DMS153 (cell line): ENCODE measurements around the gene IQSEC3.
"Not testable (repeated sequence)": the region's sequence is repeated elsewhere in the genome, so short reads cannot be mapped to it uniquely, and the experiment has no call there.

Experiments
- DNase-seq: peaks from one replicate; lab custom pipeline; 2025; lab: John Stamatoyannopoulos, UW

The IQSEC3 gene

DNA sequence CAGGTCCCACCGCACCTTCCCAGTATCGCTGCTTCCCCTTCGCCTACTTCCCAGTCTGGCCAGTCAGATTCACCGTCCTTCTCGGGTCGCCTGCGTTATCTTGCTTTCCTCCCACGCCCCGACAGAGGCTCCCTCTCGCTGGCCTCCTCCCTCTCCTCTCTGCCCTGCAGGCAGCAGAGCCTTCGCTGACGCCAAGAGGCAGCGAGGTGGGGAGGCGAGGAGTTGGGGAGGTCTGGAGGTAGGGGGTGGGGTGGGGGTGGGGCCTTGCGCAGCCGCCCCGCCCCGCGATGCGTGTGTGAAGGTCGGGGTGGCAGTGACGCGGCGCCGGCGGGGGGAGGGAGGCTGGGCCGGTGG is at the start of gene IQSEC3:
IQSEC3 (plus strand) TSS at position 340 of the 354 bp plus-strand sequence. CDS start 116 bp downstream, outside the sequence.
- not testable (repeated sequence) for DNase-seq

DNA sequence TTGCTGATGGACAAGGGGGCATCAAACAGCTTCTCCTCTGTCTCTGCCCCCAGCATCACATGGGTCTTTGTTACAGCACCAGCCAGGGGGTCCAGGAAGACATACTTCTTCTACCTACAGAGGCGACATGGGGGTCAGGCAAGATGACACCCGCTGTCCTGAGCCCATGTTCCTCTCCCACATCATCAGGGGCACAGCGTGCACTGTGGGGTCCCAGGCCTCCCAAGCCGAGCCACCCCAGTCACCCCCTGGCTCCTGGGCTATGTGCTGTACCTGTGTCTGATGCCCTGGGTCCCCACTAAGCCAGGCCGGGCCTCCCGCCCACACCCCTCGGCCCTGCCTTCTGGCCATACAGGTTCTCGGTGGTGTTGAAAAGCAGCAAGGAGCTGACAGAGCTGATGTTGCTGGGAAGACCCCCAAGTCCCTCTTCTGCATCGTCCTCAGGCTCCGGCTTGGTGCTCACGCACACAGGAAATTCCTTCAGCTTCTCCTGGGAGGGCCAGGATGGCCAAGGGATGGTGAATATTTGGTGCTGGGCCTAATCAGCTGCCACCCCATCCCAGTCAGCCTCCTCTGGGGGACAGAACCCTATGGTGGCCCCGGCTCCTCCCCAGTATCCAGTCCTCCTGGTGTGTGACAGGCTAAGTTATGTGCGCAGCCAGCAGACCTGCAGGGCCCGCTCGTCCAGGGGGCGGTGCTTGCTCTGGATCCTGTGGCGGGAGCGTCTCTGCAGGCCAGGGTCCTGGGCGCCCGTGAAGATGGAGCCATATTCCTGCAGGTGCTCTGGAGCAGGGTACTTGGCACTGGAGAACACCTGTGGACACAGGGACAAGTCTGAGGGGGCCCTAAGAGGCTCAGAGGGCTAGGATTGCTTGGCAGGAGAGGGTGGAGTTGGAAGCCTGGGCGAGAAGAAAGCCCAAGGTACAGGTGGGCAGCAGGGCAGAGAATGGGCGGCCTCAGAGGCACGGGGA is 48.9 kb upstream of the IQSEC3 start:
- not testable (repeated sequence) for DNase-seq

DNA sequence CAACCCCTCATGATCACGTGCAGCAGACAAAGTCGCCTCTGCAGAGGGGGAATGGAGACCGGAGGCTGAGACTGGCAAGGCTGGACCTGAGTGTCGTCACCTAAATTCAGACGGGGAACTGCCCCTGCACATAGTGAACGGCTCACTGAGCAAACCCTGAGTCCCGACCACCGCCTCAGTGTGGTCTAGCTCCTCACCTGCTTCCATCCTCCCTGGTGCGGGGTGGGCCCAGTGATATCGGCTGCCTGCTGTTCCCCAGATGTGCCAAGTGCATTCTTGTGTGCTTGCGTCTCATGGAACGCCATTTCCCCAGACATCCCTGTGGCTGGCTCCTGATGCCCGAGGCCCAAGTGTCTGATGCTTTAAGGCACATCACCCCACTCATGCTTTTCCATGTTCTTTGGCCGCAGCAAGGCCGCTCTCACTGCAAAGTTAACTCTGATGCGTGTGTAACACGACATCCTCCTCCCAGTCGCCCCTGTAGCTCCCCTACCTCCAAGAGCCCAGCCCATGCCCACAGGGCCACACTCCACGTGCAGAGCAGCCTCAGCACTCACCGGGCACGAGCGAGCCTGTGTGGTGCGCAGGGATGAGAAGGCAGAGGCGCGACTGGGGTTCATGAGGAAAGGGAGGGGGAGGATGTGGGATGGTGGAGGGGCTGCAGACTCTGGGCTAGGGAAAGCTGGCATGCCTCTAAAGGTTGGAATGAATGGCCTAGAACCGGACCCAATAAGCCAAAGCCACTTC is 47.6 kb upstream of the IQSEC3 start:
- not testable (repeated sequence) for DNase-seq

DNA sequence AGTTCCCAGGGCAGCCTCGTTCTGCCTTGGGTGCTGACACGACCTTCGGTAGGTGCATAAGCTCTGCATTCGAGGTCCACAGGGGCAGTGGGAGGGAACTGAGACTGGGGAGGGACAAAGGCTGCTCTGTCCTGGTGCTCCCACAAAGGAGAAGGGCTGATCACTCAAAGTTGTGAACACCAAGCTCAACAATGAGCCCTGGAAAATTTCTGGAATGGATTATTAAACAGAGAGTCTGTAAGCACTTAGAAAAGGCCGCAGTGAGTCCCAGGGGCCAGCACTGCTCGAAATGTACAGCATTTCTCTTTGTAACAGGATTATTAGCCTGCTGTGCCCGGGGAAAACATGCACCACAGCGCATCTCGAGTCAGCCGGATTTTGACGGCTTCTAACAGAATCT is 46.7 kb upstream of the IQSEC3 start:
- DNase-seq: not testable (repeated sequence)

DNA sequence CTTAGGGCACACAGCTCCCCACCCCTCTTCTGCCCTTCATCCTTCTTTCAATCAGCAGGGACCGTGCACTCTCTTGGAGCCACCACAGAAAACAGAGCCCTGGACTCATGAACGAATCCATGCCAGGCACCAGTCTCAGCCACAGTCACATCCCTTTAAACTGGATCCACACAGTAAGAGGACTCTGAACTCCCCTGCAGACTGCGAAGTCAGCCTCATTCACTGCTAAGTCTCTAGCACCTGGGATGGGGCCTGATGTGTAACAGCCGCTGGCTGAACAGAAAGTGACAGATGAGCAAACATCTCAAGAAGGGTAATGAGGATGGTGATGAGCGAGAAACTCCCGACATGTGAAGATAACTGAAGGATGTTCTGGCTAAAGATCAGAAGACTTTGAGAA is 45.8 kb upstream of the IQSEC3 start:
- DNase-seq: no peak

DNA sequence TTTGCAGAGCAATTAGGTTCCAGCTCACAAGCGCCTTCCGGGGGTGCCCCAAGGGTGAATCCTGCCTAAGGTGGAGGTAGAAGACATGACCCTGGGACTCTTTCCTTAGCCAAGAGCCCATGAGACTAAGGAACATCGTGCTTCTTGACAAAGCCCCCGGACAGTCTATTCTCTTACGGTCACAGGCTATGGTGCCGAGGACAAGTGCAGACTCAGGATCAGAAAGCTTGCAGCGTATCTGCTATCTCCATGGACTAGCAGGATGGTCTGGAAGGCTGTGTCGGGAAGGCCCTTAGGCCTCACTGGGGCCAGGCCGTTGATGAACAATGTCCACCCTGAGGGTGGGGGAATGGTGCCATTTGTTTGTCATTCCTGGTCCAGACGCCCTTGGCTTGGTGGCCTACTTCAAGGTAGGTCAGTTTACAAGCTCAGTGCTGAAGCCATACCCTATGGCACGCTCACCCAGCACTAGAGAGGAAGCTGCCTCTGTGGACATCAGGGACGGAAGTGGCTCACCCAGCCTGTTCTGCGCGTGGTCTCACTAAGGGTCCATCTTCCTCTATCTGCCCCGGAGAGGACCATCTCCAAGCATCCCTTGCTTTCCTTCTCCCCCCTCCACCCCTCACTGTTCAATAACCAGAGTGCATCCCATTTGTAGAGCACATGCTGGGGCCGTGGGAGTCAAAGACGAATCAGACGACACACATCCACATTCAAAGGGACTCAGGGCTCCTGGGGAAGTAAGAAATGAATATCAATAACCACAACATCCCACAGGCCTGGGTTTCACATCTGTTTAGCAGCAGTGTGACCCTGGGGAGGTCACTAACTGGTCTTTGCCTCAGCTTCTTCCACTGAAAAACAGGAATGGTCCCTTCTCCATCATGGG is 45.0 kb upstream of the IQSEC3 start:
- no peak for DNase-seq

DNA sequence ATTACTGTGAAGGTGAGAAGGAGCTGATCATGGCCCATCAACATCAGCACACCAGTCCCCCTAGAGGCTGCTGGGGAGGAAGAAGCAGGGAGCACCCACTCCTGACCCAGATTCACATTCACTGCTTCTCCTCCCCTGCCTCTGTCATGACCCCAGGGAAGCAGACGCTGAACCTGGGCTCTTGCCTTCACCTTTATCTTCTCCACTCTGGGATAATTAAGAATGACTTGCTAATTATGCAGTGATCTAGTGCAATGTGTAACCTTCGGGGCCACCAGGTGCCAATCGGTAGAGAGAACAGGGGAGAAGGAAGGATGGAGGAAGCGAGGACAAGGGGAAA is 44.4 kb upstream of the IQSEC3 start:
- no peak for DNase-seq

DNA sequence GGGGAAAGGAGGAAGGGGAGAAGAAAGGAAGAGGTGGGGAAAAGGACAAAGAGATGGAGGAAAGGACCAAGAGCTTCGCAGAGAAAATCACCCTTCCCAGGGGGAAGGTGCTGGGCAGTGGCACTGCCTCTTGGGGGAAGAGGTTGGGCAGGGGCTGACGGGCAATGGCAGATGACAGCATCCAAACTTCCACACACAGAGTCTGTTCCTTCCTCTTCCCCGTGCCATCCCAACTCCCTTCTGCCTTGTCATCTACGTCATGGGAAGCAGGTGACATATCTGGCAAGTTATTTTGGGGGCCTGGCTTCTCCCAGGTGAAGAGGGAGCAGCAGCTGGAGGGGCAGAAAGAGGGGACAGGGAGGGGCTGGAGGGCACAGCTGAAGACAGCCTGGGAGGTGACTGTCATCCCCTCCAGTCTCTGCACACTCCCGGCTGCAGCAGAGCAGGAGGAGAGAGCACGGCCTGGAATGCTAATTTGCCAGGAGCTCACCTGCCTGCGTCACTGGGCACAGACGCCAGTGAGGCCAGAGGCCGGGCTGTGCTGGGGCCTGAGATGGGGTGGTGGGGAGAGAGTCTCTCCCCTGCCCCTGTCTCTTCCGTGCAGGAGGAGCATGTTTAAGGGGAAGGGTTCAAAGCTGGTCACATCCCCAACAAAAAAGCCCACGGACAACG is 43.9 kb upstream of the IQSEC3 start:
- DNase-seq: no peak

DNA sequence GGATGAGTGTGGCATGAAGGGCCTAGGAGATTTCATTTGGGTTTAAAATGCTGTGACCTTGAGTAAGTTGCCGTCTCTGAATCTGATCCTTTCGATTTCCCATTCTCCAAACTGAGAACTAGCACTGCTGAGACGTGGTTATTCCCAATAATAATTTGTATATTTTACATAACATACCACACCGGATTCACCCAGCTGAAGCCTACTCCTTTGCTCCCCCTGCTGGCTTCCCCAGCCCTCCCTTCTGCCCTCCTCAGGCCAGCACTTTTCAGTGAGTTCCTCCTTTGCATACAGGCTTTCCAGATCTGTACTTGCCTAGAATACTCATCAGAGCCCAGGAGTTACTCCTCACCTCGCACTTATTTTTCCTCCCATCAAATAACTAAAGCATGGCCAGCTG is 38.7 kb upstream of the IQSEC3 start:
- not testable (repeated sequence) for DNase-seq

DNA sequence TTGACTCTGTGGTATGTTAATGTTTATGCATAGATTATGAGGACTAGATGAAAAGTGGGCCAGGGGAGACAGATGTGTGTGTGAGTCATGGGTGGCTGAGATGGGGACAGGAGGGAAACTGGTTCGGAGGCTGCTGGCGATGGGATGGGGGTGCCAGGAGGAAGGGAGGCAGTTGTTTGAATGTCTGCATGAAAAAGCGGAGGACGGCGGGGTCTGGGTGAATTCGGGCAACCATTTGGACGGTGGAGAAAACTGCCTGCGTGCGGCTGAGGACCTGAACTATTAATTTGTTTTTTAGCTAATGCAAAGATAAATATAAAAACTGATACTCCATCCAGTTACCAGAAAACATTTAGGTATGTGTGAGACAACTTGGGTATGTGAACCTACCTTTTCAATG is 27.8 kb upstream of the IQSEC3 start:
- DNase-seq: not testable (repeated sequence)

DNA sequence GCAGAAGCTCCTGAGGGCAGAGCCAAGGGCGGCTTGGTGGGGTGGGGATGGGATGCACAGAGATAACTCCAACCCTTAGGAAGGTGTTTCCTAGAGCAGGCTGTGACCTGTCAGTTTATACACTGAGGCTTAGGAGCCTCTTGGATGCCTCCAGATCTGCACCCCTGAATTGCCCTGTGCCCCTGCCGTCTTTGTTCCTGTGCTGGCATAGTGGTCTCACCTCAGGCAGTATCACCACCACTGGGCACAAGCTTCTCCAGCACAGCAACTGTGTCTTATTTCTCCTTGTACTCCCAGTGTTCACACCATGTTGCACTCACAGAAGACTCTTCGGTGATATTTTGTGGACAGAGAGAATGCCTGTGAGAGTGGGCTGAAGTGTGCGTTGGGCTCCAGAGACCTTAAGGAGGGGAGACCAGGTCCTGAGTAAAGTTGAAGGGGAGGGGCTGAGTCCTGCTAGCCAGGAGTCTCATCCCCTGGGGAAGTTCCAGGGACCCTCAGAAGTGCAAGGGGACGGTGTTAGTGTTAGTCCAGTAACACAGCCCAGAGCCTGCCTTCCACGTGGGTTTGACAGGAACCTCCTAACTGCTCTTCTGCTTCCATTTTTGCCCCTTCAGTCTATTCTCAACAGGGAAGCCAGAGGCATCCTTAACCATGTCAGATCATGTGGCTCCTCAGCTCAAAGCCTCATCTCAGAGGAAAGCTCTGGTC is 26.9 kb upstream of the IQSEC3 start:
- not testable (repeated sequence) for DNase-seq

DNA sequence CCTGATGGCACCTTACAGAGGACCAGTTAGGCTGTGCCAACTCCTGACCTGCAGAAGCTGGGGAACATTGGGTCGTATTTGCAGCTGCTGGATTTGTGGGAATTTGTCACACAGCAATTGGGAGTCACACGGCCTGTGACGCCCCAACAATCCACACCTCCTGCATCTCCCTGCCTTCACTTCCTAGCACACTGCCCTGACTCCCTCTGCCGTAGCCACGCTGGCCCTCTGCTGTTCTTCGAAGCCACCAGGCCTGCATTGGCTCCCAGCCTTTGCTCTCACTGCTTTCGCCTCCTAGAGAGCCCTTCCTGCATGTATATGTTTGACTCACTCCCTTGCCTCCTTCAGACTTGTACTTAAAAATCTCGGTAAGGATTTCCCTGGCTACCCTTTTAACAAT is 22.2 kb upstream of the IQSEC3 start:
- DNase-seq: not testable (repeated sequence)

DNA sequence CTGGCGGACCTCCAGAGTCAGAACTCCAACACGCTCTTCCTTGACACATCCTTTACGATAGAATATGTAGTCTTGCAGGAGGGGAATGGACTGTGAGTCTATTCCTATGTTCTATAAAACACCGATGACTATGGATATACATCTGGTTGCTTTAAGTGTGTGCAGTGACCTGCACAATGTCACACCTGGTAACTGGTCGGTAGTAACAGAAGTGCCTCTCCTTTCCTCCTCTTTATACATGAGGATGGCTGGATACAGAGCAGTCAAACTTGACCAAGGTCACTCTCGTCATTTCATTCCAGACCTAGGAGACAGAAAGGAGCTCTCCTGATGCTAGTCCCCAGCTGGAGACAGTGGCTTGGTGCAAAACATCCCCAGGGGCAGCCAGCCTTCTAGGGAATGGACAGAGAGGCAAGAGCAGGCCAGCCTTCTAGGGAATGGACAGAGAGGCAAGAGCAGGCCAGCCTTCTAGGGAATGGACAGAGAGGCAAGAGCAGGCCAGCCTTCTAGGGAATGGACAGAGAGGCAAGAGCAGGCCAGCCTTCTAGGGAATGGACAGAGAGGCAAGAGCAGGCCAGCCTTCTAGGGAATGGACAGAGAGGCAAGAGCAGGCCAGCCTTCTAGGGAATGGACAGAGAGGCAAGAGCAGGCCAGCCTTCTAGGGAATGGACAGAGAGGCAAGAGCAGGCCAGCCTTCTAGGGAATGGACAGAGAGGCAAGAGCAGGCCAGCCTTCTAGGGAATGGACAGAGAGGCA is 21.2 kb upstream of the IQSEC3 start:
- not testable (repeated sequence) for DNase-seq

DNA sequence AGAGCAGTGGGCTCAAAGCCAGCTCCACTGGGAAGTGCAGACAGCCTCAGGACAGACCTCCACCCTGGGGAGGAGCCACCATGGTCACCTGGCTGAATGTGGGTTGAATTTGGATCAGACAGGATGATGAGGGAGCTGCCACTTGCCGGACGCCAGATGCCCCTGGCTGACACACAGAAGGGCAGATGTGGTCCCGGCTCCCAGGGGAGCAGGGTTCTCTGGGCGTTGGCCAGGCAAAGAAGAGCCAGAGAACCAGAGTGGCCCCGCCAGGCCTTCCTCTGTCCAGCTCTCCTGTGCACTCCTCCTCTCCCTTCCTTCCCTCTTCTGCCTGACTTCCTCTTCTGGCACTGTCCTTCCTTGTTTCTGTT is 20.6 kb upstream of the IQSEC3 start:
- not testable (repeated sequence) for DNase-seq

DNA sequence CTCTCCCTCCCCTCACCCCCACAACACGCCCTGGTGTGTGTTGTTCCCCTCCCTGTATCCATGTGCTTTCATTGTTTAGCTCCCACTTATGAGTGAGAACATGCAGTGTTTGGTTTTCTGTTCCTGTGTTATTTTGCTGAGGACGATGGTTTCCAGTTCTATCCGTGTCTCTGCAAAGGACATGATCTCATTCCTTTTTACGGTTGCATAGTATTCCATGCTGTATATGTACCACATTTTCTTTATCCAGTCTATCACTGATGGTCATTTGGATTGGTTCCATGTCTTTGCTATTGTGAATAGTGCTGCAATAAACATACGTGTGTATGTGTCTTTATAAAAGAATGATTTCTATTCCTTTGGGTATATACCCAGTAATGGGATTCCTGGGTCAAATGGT is 20.0 kb upstream of the IQSEC3 start:
- DNase-seq: not testable (repeated sequence)

DNA sequence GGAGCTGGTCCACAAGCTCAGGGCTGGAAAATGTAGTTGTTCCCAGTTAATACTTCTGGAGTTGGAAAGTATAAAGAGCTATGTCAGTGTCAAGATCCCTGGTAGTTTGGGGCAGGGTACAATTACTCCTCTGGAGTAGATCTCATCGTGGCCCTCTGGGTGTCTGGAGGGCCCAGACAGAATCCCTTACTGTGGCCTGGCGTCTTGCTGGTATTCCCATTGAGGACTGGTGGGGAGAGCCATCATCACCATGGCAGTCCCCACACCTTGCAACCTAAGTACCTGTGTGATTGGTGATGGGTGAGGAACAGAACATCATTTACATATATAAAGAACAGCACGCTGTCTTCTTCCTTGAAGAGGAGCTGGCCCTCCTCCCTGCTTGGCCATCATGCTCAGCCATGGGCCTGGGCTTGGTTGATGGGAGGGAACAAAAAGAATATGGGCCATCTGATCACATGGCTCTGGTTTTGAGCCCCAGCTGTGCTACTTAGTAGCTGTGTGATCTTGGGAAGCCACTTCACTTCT is 18.8 kb upstream of the IQSEC3 start:
- DNase-seq: not testable (repeated sequence)

DNA sequence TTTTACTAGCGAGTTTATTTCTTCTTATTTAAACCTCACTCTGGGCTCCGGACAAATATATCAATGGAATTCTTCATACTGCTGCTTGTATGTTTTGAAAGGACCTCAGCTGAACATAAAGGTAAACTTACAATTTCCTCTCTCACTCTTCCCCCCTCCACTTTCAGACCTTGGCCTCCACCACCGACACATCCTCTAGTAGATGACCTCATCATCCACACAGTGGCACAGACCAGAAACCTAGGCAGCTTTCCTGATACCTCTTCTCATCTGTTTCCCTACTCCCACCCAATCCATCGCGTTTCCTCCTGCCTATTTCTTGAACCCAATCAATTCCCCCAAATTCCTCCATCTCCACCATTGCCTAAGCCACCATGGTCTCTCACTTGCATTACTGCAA is 17.4 kb upstream of the IQSEC3 start:
- DNase-seq: not testable (repeated sequence)

DNA sequence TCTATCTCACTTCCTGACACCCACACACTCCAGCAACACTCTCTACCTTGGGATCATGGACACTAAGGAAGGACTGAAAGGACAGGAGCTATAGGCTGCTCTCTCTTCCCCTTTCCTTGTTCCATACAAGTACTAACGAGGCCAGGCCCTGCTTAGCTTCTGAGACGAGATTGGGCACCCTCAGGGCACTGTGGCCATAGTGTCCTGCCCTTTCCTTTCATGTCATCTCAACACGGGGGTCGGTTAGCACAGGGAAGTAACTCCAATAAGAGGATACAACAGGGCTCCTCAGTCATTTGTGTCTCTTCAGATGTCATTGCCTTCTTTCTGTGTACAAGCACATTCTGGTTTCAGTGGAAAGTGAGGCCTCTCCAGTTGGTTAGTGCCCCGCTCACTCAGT is 15.5 kb upstream of the IQSEC3 start:
- DNase-seq: not testable (repeated sequence)

DNA sequence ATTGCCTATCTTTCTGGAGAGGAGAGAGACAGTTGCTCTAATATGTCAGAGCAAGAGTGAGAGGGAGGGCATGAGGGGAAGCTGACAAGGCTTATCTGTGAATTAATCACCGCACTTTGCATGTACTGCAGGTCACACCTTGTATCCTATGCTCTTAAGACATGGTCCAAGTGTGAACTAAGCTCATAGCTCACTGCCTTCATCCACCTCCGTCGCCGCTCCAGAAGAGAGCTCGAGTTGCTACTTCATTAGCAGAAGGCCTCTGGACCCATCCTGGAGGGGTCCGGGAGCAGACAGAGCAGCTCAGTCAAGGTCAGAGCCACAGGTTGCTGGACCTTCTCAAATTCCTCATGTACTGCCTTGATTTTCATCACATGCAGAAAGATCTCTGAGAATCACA is 14.6 kb upstream of the IQSEC3 start:
- DNase-seq: not testable (repeated sequence)
